T-helper 1 cell (primary cell): ENCODE data around the gene ZNF827.
A peak's percentile ranks its signal among the peaks of the same experiment; 100 is the strongest.

Experiments
- DNase-seq, 5 donors: peaks; one replicate each; pipeline ENCODE4 v3.0.0-alpha.2; 2012 to 2020

Gene ZNF827

GRCh38 chr4:145887241-145887991, 51.2 kb downstream of the ZNF827 start:
- no peak for DNase-seq

- no peak for DNase-seq
Measured at GRCh38 chr4:145886871-145887240, 51.8 kb downstream of the ZNF827 start.

- DNase-seq = no peak
Measured at GRCh38 chr4:145885666-145886065, 53.0 kb downstream of the ZNF827 start.

- no peak for DNase-seq
Measured at GRCh38 chr4:145884775-145885174, 53.8 kb downstream of the ZNF827 start.

- no peak for DNase-seq
Measured at GRCh38 chr4:145883101-145883694, 55.4 kb downstream of the ZNF827 start.

GRCh38 chr4:145882604-145883003, 56.0 kb downstream of the ZNF827 start:
- no peak for DNase-seq

- no peak for DNase-seq
Measured at GRCh38 chr4:145881989-145882388, 56.6 kb downstream of the ZNF827 start.

GRCh38 chr4:145881576-145881975, 57.0 kb downstream of the ZNF827 start:
- DNase-seq = no peak

- DNase-seq = no peak
Measured at GRCh38 chr4:145880355-145880960, 58.2 kb downstream of the ZNF827 start.

- no peak for DNase-seq
Measured at GRCh38 chr4:145879598-145879997, 59.0 kb downstream of the ZNF827 start.

- no peak for DNase-seq
Measured at GRCh38 chr4:145878501-145879435, 59.9 kb downstream of the ZNF827 start.

- DNase-seq = no peak
Measured at GRCh38 chr4:145876531-145877180, 62.0 kb downstream of the ZNF827 start.

- DNase-seq = no peak
Measured at GRCh38 chr4:145873901-145874300, 64.7 kb downstream of the ZNF827 start.

- no peak for DNase-seq
Measured at GRCh38 chr4:145871209-145871608, 67.4 kb downstream of the ZNF827 start.

GRCh38 chr4:145870155-145871020, 68.2 kb downstream of the ZNF827 start:
- DNase-seq = no peak

- DNase-seq = peak in 1 of 5 donors; percentile 35
Measured at GRCh38 chr4:145868637-145869409, 69.8 kb downstream of the ZNF827 start.

- no peak for DNase-seq
Measured at GRCh38 chr4:145867406-145867805, 71.2 kb downstream of the ZNF827 start.

- DNase-seq = no peak
Measured at GRCh38 chr4:145866991-145867390, 71.6 kb downstream of the ZNF827 start.

- DNase-seq = no peak
Measured at GRCh38 chr4:145865274-145865941, 73.2 kb downstream of the ZNF827 start.

GRCh38 chr4:145863191-145863590, 75.4 kb downstream of the ZNF827 start:
- no peak for DNase-seq
